ENCODE data around the gene SLIT3.

SLIT3 gene

DNA sequence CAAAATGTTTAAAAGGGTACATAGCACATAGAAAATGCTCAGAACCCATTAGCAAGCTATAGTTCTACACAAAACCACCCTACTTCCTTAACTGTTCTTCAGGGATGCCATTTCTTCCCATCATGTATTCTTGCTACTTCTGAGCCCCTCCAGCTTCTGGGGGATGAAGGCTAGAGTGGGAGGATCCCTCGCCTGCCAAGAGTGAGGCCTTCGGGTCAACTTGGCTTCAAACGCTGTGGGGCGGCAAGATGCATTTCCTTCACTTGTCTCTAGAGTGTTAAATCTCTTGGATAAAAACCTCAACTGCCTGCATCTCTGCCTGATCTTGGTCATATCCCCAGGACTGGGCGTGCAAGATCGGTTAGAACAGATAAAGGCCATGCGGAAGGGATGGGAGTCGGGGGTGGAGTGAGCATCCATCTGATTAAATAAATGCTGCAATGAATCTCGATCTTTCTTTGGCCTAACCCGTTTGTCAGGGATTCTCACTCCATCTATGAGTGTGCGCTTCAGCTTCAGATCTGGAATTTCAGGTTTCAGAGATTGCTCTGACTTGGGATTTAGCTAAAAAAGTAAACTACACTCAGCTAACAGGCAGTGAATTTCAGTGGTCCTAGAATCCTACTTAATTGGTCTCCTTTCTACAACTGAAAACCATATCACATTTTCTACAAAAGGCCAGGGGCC, 603.8 kb downstream of the SLIT3 start:
- no peak for DNase-seq (ENCODE audit: low read depth)

GRCh38 chr5:168696611-168697010, 604.3 kb downstream of the SLIT3 start:
- no peak for DNase-seq (ENCODE audit: low read depth)

DNA sequence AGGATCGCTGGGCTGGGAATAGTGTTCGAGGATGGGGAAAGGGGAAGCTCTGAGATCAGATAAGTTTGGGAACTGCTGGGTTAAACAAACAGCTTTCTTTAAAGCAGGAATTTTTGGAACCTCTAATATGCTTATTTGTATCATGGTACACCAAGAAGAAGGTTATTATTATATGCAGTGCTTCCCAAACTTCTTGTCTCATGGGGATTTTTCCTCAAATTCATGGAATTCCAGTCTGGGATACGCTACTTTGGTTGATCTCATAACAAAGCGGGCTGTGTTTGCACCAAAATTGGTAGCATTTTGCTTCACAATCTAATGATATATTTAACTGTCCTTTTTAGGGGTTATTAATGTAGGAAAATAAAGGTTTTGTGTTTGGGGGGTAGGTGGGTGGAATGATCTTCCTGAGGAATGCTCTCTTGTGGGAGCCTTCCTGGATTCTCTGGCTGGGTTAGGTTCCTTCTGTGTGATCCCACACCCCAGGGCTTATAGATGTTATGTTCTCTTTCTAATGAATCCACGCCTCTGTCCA, 605.6 kb downstream of the SLIT3 start:
- DNase-seq (ENCODE audit: low read depth) = no peak

DNA sequence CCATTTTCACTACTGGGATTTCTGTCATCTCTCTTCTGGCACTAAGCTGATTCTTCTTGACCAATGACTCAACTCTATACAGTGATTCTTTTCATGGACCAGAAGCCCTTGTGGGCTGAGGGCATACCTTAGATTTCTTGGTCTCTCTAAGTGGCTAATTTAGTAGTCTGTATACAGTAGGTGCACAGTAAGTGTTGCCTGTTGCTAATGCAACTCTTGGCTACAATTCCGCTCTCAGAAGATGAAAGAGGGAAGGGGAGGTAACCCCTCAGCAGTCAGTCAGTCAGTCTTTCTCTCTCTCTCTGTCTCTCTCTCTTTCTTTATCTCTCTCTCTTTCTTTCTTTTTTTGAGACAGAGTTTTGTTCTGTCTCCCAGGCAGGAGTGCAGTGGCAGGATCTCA, 606.6 kb downstream of the SLIT3 start:
- no peak for DNase-seq (ENCODE audit: low read depth)

DNA sequence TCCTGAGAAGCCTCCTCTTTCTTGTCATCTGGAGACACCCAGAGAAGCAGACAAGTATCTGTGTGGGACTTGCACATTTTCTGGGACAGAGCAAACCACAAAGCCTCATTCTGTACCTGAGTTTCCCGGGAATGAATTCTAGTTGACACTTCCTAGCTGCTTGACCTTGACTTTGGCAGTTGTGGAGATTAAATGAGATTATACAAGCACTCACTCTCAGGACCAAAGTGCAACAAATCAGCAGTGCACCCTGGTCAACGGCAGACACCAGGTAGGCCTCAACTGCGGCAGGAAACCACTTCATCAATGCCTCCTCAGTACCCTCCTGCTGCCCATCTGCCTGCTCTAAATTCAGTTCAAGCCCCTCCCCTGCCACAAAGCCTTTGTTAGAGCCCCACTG, 607.1 kb downstream of the SLIT3 start:
- no peak for DNase-seq (ENCODE audit: low read depth)

- no peak for DNase-seq (ENCODE audit: low read depth)
Observed at GRCh38 chr5:168693297-168693696, 607.6 kb downstream of the SLIT3 start.

- no peak for DNase-seq (ENCODE audit: low read depth)
Observed at GRCh38 chr5:168691891-168692290, 609.0 kb downstream of the SLIT3 start.

DNA sequence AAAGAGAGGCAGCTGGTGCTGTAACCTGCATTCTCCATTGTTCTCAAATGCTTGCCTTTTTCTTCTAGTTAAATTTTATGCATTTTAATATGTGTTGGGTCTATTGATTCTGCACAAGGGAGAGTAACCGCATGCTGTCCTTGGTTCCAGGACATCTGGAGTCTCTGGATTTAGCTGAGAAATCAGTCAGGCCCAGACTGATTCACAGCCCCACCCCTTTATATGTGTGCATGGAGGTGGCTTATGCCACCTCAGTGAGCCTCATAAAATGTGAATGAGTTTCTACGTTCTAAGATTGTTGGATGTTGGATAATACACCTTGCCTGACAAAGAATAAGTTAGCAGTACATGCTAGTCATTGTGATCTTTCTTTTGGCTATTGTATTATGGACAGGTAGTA, 611.7 kb downstream of the SLIT3 start:
- no peak for DNase-seq (ENCODE audit: low read depth)

DNA sequence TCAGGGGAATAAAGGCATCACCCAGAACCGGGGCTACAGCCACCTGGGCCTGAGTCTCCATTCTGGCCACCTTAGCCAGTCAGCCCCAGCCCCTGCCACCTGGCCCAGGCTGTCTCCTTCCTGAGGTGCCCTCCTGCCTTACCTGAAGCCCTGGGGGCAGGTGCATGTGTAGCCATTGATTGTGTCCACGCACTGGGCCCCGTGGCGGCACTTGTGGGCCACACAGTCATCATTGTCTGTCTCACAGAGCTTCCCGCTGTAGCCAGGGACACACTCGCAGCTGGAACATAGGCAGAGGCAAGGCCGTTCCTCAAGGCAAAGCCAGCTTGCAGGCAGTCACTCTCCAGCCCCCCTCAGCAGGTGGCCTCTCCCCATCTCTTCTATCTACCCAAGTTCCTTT, 614.1 kb downstream of the SLIT3 start:
- DNase-seq (ENCODE audit: low read depth) = no peak

DNA sequence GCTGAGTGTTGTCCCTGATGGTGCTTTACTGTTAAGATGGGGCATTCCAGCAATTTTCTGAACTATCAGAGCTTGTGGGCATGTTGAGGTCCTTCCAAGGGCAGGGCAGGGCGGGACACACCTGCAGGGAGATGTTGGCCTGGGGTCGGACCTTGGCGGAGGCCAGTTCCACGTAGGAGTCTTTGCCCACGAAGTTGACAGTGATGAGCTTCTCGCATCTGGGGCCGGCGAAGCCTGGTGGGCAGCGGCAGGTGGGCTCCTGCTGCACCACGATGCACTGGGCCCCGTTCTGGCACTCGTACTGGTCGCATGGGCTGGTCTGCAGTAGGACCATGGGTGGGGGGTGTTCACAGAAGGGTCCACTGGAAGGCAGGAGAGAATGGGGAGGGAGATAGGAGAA, 615.4 kb downstream of the SLIT3 start:
- DNase-seq (ENCODE audit: low read depth) = no peak

GRCh38 chr5:168683927-168684295, 617.0 kb downstream of the SLIT3 start:
- no peak for DNase-seq (ENCODE audit: low read depth)

- DNase-seq (ENCODE audit: low read depth) = no peak
Observed at GRCh38 chr5:168683247-168683926, 617.6 kb downstream of the SLIT3 start.

- DNase-seq (ENCODE audit: low read depth) = no peak
Observed at GRCh38 chr5:168681556-168682183, 619.3 kb downstream of the SLIT3 start.

- no peak for DNase-seq (ENCODE audit: low read depth)
Observed at GRCh38 chr5:168680395-168680794, 620.5 kb downstream of the SLIT3 start.

DNA sequence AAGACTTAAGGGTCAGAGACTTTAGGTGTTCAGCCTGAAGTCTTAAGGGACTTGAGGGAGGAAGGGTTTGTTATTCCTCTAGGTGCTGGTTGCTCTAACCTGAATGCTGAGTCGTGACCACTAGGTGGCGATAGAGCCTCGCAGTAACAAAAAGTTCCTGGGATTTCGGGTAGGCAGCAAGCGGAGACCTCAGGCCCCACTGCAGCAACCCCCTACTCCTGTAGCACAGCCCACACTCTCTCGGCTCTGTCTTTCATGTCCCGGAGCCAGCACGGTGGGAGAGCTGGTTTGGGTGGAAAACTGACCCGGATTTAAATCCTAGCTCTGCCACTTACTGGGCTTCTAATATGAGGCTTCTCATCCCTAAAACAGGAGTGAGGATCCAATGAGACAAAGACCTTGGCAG, 621.4 kb downstream of the SLIT3 start:
- DNase-seq (ENCODE audit: low read depth) = no peak

DNA sequence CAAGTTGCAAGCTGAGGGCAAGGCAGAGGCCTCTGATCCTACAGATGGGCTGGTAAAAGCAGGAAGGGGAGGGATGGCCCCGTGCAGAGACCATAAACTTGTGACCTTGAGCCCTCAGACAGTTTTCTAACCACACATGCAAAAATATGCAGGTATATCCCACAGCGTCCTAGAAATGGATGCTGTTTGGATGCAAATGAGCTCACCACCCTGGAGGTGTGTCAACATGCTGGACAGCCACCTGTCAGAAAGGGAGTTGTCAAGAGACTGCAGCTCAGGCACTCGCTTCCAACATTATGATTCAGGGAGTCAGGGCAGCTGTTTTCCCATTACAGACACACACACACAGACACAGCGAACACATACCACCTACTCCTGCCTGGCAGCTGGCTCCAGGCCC, 624.4 kb downstream of the SLIT3 start:
- DNase-seq (ENCODE audit: low read depth) = no peak

- no peak for DNase-seq (ENCODE audit: low read depth)
Observed at GRCh38 chr5:168675883-168676408, 625.0 kb downstream of the SLIT3 start.

- no peak for DNase-seq (ENCODE audit: low read depth)
Observed at GRCh38 chr5:168674893-168675482, 626.0 kb downstream of the SLIT3 start.

DNA sequence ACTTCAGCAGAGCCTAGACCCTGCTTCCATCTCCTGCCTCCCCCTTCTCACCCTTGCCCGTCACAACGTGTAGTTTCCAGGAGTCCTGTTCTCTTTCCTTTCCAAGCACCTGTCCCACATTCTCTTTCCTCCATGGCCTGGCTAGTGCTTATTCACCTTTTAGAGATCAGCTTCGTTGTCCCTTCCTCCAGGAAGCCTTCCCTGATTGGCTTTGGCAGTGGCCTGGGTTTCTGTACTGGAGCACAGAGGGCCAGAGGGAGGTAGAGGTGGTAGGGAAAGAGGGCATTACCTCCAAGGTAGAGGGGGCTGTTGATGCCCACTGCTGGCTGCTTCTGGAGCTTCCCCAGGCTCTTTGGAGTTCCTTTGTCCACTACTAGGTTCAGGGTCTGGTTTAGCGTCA, 628.1 kb downstream of the SLIT3 start:
- DNase-seq (ENCODE audit: low read depth) = no peak

DNA sequence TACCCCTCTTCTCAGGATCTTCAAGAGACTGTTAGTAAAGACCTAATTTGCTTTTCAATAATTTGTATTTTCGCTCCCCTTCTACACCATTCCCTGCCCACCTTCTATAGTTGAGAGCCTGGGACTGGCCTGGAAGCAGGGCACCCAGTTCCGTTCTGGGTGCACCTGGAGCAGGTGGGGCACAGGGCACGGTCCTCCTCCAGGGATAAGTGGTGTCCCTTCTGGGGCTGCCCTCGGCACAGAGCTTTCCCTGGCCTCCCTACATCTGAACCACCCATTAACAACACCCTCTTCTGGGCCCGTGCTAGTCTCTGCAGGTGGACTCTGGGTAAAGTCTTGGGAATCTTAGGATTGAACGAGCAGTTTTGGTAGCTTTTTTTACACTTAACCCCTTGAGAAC, 628.9 kb downstream of the SLIT3 start:
- DNase-seq (ENCODE audit: low read depth) = no peak

GRCh38 chr5:168670881-168671575, 629.9 kb downstream of the SLIT3 start:
- DNase-seq (ENCODE audit: low read depth) = no peak

All from GM04504 (cell line).